ENCODE results near the gene RNF41. TPM values are rescaled to one million over a fixed set of nuclear protein-coding genes. Genes with fewer than 3 reads are reported as not detected.

Gene RNF41
- total RNA-seq, 6 experiments from 2014 or later = 10.6 to 23.0 (median 12.3) TPM

DNA sequence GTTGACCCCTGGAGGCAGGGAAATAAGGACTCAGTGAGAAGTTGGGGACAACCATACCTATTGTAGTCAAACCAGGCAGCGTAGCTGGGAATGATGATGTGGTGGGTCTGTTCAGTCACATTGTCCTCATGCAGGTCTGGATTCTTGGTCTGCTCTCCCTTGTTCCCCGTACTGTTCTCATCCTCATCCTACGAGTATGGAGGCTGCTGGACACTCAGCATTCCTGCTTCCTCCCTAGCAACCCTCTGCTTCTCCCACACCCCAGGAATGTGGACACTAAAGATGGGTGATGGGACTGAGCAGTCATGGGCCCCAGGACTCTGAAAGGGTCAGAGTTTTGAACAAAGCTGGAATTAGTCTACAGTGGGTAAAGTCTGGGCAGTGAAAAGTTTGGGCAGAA lies 43.4 kb downstream of the RNF41 start:
- no peak for TF ChIP-seq POLR2A (IDR thresholded peaks at IDR 0.05)
- TF ChIP-seq CTCF (IDR thresholded peaks at IDR 0.05) = no peak
- intact Hi-C loops (cut with DNase I) = no loop called here
- no peak overlapping the region for H3K27ac ChIP-seq
- 100% methylated on average over 1 of the region's 3 CpGs for WGBS (ENCODE audit: insufficient coverage, low coverage, low lambda C conversion rate, missing lambda C conversion rate)
- H3K9me3 ChIP-seq = no peaks in the 10 kb centered on the region
- no peaks in the 10 kb centered on the region for H3K27me3 ChIP-seq
- DNase-seq (no peak), ATAC-seq (no peak)
- no peaks in the 10 kb centered on the region for H3K4me1 ChIP-seq
- H3K4me3 ChIP-seq = no peak overlapping the region
- H3K36me3 ChIP-seq = peaks cover 0 to 85% (median 37%) of the 10 kb centered on the region in 4 donors

DNA sequence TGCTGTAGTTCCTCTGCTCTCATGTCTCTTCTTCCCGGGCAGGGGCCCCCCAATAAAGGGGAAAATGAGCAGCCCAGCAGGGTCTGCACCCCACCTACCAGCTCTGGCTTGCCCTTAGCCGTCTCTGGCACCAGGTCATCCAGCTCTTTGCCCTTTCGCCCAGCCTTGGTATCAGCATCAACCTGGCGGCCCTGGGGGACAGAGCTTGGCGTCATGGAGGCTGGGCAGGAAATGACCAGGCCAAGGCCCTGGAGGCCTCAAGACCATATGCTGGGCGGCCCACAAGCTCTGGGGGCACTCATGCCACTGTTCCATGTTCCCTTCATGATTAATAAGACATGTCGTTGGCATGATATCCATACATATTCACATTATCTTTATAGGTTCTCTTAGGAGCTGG lies 48.9 kb downstream of the RNF41 start:
- peaks cover 0 to 80% (median 28%) of the 10 kb centered on the region in 4 donors for H3K36me3 ChIP-seq
- intact Hi-C loops (cut with DNase I) = no loop called here
- WGBS (ENCODE audit: insufficient coverage, low coverage, low lambda C conversion rate, missing lambda C conversion rate) = 93% methylated on average over 5 of the region's 7 CpGs

DNA sequence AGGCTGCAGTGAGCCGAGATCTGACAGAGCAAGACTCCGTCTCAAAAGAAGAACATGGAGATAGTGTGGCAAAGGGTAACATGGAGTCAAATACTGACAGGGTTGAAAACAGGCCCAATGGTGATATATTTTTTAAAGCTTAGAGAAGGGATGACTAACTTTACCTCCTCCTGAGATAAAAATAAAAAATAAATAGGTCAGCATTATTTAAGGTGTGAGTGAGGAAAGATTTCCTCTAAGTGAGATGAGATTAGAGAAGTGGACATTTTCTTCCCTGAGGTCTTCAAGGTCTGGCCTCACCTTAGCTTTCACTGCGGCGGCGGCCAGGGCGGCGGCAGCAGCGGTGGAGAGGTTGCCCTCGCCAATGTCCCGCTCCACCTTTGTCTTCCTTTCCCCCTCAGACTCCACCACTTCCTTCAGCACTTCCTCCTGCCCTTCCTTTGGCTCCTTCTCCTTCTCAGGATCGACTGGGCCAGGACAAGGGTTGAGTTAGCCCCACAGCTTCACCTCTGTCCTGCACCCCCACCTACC lies 52.4 kb downstream of the RNF41 start:
- Histone ChIP-seq H3K27me3 (no peaks in the 10 kb centered on the region), H3K9me3 (no peaks in the 10 kb centered on the region), H3K4me3 (no peak overlapping the region), H3K36me3 (peaks cover 0 to 85% (median 31%) of the 10 kb centered on the region in 4 donors), H3K4me1 (no peaks in the 10 kb centered on the region), H3K27ac (no peak overlapping the region)
- 64% methylated on average over 2 of the region's 11 CpGs for WGBS (ENCODE audit: insufficient coverage, low coverage, low lambda C conversion rate, missing lambda C conversion rate)
- TF ChIP-seq POLR2A (IDR thresholded peaks at IDR 0.05) (no peak), CTCF (IDR thresholded peaks at IDR 0.05) (no peak)
- DNase-seq = no peak
- intact Hi-C loops (cut with DNase I) = no loop called here
- no peak for ATAC-seq

More for the DNA sequence above, 48.9 kb downstream of the RNF41 start:
- Histone ChIP-seq H3K9me3 (no peaks in the 10 kb centered on the region), H3K4me3 (no peak overlapping the region), H3K27ac (no peak overlapping the region), H3K4me1 (no peaks in the 10 kb centered on the region), H3K27me3 (no peaks in the 10 kb centered on the region)
- ATAC-seq (peak in 2 of 4 donors; percentile 16 to 20), DNase-seq (no peak)
- no peak for TF ChIP-seq POLR2A (IDR thresholded peaks at IDR 0.05)

DNA sequence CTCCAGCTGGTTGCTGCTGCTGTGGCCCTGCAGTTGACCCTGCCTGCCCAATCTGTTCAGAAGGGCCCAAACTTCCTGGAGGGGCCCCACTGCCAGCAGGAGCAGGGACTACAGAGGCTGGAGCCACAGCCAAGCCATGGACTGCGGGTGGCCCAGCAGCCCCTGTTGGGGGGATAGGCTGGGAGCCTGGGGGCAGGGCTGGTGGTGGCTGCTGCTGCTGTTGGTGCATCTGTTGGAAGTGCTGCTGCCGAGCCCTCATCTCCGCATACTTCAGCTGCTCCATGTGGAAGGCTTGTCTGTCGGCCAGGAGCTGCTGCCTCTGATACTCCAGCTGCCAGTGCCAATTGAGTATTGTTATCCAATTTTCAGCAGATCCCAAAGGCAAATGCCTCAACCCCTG lies 56.4 kb downstream of the RNF41 start:
- Histone ChIP-seq H3K36me3 (peaks cover 9 to 83% (median 31%) of the 10 kb centered on the region in 4 donors), H3K27ac (no peak overlapping the region), H3K9me3 (no peaks in the 10 kb centered on the region), H3K4me1 (peaks cover 0 to 9% (median 3%) of the 10 kb centered on the region in 4 donors), H3K27me3 (no peaks in the 10 kb centered on the region), H3K4me3 (no peak overlapping the region)
- intact Hi-C loops (cut with DNase I) = no loop called here
- ATAC-seq = no peak
- no peak for TF ChIP-seq CTCF (IDR thresholded peaks at IDR 0.05)
- no peak for TF ChIP-seq POLR2A (IDR thresholded peaks at IDR 0.05)
- DNase-seq = no peak
- no CpG with 5 or more reads among the region's 4 CpGs for WGBS (ENCODE audit: insufficient coverage, low coverage, low lambda C conversion rate, missing lambda C conversion rate)

- ATAC-seq = peak in 1 of 4 donors; percentile 7
- TF ChIP-seq POLR2A (IDR thresholded peaks at IDR 0.05) (no peak), CTCF (IDR thresholded peaks at IDR 0.05) (no peak)
- DNase-seq = no peak
- H3K27ac ChIP-seq = no peak overlapping the region
- no peak overlapping the region for H3K4me3 ChIP-seq
- H3K27me3 ChIP-seq = no peaks in the 10 kb centered on the region
- peaks cover 9 to 84% (median 31%) of the 10 kb centered on the region in 4 donors for H3K36me3 ChIP-seq
- WGBS (ENCODE audit: insufficient coverage, low coverage, low lambda C conversion rate, missing lambda C conversion rate) = 89% methylated on average over 16 of the region's 17 CpGs
- intact Hi-C loops (cut with DNase I) = no loop called here
- peaks cover 0 to 19% (median 3%) of the 10 kb centered on the region in 4 donors for H3K4me1 ChIP-seq
- H3K9me3 ChIP-seq = no peaks in the 10 kb centered on the region
Measured at GRCh38 chr12:56164345-56164729, 57.4 kb downstream of the RNF41 start.

Measured in right lobe of liver (tissue), 6 donors.